Cardiac septum (tissue), 1 donor: ENCODE data around the gene ESCO1. TPM values are rescaled to one million over a fixed set of nuclear protein-coding genes. Genes with fewer than 3 reads are reported as not detected.

ENCODE experiments used
- DNase-seq: peaks from one replicate; pipeline ENCODE4 v3.0.0-alpha.2; 2020; ENCODE audit warnings: low spot score
- intact Hi-C: fragments of 100-400 bp; cut with DNase I; formaldehyde crosslinking; loops from one replicate; pipeline ENCODE4 v1.14.0; 2022
- total RNA-seq: library from RNA; stranded (reverse); fragmentation: NEBNext Ultra II Directional; extraction: Animal tissue kit (Norgen Biotek cat#: 25700); gene quantifications from one replicate; pipeline ENCODE4 v1.2.1, GENCODE V29; 2021
- donor health status: DM: no; HTN: no; CAD: no.

ESCO1 gene
- total RNA-seq, 1 donor from 2014 or later = 9.4 TPM

DNA sequence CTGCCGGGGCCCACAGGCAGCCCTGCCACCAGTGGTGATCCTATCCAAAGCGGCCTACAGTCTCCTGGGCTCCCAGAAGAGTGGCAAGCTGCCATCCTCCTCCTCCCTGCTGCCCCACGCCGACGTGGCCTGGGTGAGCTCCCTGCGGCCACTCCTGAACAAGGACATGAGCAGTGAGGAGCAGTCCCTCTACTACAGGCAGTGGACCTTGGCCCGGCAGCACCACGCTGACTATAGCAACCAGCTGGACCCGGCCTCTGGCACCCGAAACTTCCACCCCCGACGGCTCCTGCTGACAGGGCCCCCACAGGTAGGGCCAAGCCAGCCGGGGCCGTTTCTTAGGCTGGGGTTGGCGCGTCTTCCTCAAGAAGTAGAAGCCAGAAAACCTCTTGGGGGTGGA is 100.5 kb downstream of the ESCO1 start:
- intact Hi-C loops = loop anchor here (10.0 kb wide), 1 partner anchor 55 kb away; no protein-coding TSS in a partner anchor
- DNase-seq = no peak

DNA sequence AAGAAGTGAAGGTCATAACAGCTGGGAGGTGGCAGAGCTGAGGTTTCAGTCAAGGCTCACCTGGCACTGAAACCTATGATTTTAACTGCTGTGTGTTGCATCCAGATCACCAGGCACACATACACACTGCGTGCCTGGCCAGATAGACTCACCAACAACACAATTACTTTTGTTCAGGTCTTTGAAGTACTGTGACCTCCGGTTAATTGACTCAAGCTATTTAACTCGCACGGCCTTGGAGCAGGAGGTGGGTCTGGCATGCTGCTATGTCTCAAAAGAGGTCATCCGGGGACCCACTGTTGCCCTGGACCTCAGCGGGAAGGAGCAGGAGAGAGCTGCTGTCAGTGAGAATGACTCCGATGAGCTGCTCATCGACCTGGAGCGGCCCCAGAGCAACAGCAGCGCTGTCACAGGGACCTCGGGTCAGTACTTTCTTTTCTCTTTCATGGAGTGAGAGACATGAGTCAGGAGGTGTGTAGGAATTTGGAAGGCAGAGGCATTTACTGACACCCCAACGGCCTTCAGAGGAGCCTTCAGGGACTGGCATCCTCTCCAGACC is 104.1 kb downstream of the ESCO1 start:
- intact Hi-C loops = no loop called here
- DNase-seq = no peak

DNA sequence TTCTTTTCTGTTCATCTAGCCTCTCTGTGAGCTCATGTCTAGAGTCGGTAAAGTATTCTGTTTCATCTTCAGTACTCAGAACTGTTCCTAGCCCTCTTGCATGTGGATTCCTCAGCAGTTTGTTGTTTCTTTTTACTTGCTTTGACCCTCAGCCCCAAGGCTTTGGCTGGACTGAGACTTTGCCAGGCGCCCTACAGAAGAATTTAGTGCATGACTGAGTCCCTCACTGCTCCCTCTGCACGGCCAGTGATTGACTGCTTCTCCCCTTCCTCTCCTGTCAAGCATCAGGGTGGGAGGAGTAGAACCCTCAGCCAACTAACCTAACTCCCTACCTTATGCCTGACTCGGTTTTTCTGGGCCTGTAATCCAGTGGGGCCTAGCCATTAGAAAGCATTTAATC is 109.8 kb downstream of the ESCO1 start:
- intact Hi-C loops = no loop called here
- no peak for DNase-seq

DNA sequence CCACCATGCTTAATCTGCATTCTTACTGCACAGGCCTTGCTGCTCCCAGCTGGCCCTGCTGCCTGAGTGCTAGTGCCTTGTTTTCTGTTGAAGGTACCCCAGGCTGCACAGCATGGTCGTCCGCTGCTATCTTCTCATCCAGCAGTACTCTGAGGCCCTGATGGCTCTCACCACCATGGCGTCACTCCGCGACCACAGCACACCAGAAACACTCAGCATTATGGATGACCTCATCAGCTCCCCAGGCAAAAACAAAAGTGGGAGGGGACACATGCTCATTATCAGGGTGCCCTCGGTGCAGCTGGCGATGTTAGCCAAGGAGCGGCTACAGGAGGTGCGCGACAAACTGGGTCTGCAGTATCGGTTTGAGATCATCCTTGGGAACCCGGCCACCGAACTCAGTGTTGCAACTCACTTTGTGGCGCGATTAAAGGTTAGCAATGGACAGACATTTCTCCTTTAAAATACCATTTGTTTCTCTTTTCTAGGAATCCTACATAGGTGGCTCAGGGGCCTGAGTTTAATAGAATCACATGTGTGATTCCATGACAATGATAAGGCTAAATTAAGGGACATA is 110.5 kb downstream of the ESCO1 start:
- intact Hi-C loops = no loop called here

DNA sequence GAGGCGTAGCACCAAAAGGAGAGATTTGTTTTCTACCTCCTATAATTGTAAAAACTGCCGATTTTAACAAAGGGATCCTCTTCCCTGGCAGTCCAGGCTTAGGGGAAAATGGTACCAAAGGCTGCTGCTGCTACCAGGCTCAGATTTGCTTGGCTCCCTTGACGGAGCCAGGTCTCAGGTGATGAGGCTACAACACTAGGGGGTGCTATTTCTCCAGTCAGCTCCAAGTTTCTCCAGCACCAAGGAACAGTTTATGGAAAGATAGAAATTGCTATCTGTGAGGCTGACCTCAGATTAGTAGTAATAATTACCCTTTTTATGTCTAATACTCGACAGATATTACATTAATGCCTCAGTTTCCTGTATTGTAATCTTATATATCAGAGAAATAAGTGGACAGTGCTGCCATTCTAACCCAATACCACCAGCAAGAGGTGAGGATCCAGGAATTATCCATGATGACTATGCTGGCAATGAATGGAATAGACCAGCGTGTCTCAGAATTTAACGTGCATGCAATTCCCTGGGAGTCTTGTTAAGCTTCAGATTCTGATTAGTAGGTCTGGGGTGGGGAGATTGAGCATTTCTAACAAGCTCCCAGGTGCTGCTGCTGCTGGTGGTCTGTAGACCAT is 111.3 kb downstream of the ESCO1 start:
- no peak for DNase-seq

More for the DNA sequence above, 110.5 kb downstream of the ESCO1 start:
- DNase-seq = no peak

DNA sequence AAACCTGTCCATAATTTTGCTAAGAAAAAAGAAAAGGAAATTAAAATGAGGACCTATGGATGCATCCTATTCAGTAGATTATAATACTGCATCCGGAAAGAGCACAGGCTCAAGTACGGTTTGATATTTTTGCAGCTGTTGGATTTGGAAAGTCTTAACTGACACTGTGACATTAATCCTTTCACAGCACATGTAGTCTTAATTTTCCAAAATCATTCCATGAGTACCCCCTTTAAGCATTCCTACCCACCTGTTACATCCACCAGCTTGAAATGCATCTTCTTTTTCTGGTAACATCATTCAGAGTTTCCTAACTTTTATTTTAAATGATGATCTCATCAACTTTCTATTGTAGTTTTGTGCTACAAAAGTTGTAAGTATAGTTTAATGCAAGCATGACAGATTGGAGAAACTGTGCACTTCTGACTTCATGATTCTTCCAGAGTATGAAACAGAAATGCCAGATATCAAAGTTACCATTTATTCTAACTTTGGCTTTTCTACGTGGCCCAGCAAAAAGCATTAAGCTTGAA is 113.5 kb downstream of the ESCO1 start:
- intact Hi-C loops = no loop called here
- no peak for DNase-seq

More for the DNA sequence above, 111.3 kb downstream of the ESCO1 start:
- intact Hi-C loops = no loop called here

DNA sequence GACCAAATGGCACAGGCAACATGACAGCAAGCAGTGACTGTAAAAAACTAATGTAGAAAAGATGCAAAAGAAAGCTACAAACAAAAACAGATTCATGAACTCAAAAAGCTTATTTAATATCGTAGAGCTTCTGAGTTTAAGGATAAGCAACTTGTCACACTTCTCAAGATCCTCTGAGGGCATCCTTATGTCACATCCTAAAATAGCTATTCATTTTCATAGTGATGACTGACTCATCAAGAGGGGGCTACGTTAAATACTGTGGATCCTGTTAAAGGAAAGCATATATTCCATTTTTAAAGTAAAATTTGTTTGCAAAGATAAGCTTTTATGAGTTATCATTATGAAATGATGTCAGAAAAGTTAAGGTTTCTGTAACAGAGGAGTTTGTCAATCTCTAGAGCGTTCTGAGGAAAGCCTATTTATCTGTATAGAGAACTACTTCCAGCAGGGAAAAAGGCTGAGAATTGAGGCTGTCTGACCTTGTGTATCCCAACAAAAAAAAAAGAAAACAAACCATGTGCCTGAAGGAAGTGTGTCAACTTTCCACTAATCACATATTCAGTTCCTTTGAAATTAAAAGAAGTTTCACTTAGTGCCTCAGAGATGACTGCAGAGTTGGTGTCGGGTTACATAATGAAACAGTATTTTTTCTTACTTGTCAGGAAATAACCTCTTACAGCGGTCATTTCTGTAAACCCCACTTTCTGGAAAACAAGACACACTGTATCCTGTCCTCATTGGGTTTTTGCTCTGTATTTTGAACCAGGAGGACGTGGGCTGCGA is 115.5 kb downstream of the ESCO1 start:
- DNase-seq = no peak
- intact Hi-C loops = no loop called here

DNA sequence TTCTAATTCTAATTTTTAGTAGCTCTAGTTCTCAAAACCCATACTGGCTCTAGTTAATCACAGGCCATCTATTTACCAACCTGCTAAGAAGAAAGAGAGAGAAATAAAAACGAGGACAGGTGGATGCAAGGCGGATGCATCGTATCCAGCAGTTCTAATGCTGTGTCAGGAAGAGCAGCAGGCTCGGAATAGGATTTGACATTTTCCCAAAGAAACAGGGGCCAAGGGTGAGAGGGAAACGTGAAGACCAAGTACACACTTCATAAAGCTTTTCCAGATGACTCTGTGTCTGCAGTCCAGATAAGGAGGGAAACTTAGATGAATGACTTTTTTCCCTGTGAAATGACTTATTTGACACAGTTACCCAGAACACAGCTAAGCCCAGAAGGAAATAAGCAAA is 117.5 kb downstream of the ESCO1 start:
- intact Hi-C loops = no loop called here

DNA sequence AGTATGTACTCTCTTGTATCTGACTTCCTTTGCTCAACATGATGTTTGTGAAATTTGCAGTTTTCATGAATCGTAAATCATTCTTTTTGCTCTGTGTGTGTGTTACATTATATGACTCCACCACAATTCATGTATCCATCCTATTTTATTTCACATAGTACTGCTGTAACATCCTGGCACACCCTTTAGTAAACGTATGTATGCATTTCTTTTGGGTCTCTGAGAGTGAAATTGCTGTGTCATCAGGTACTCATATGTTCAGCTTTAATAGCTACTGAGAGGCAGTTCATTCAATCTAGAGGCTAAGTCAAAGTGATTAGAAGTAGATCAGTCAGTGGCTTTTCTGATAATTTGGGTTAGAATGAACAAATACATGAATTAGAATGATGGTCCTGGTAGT is 118.8 kb downstream of the ESCO1 start:
- DNase-seq = no peak
- intact Hi-C loops = no loop called here

More for the DNA sequence above, 117.5 kb downstream of the ESCO1 start:
- no peak for DNase-seq

DNA sequence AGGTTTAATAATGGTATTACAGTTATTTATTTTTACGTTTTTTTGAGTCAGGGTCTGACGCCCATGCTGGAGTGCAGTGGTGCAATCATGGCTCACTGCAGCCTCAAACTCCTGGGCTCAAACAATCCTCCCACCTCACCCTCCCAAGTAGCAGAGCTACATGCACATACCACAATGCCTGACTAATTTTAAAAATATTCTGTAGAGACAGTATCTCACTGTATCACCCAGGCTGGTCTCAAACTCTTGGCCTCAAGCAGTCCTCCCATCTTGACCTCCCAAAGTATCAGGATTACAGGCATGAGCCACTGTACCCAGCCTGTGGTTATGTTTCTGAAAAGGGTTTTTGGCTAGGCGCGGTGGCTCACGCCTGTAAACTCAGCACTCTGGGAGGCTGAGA is 120.8 kb downstream of the ESCO1 start:
- intact Hi-C loops = no loop called here
- DNase-seq = no peak

Other genes with a start within 250 kb of the ESCO1 start
- gene SNRPD1, start 11.6 kb upstream of the ESCO1 start, total RNA-seq = 24.0 TPM
- gene ABHD3, start 104.1 kb upstream of the ESCO1 start, total RNA-seq = 4.0 TPM
- gene MIB1, start 140.1 kb upstream of the ESCO1 start, total RNA-seq = 29.0 TPM